Myometrial cell (primary cell): ENCODE results near the gene KRTAP1-3. TPM values are rescaled to one million over a fixed set of nuclear protein-coding genes. Genes with fewer than 3 reads are reported as not detected.

ENCODE experiments used
- total RNA-seq: library from RNA; depleted of rRNA; stranded (reverse); fragments of >200 nt; gene quantifications from 2 replicates; pipeline ENCODE4 v1.2.3, GENCODE V29; 2015

The KRTAP1-3 gene, protein sequence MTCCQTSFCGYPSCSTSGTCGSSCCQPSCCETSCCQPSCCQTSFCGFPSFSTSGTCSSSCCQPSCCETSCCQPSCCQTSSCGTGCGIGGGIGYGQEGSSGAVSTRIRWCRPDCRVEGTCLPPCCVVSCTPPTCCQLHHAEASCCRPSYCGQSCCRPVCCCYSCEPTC
- total RNA-seq: not detected in 2 replicates

GRCh38 chr17:41034346-41034935, at the start of gene KRTAP1-3:
Gene KRTAP1-3, minus strand, starts transcription at chr17:41034874. Its CDS starts 53 bp downstream, at chr17:41034821.

DNA sequence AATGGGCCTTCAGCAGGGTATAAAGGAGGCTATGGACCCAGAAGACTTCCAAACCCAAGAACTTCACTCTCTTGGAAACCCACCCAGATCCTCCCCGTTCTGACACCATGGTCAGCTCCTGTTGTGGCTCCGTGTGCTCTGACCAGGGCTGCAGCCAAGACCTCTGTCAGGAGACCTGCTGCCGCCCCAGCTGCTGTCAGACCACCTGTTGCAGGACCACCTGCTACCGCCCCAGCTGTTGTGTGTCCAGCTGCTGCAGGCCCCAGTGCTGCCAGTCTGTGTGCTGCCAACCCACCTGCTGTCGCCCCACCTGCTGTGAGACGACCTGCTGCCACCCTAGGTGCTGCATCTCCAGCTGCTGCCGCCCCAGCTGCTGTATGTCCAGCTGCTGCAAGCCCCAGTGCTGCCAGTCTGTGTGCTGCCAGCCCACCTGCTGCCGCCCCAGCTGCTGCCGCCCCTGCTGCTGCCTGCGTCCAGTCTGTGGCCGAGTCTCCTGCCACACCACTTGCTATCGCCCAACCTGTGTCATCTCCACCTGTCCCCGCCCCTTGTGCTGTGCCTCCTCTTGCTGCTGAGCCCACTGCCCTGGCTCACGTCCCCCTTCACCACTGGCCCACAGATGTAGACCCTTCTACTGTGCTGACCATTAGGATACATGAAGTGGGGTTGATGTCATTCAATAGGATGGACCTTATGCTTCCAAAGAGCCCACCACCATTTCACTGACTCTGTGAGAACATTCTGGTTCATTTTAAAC, 49.6 kb upstream of the KRTAP1-3 start, which contains the start of gene KRTAP4-7:
Gene KRTAP4-7 (plus strand): TSS at position 51 of the 757 bp plus-strand sequence. CDS start 57 bp downstream, at position 108.

GRCh38 chr17:41065829-41066624, 31.4 kb upstream of the KRTAP1-3 start, which contains the start of gene KRTAP2-4:
Gene KRTAP2-4, minus strand, starts transcription at chr17:41065879. Its CDS starts 34 bp downstream, at chr17:41065845.

DNA sequence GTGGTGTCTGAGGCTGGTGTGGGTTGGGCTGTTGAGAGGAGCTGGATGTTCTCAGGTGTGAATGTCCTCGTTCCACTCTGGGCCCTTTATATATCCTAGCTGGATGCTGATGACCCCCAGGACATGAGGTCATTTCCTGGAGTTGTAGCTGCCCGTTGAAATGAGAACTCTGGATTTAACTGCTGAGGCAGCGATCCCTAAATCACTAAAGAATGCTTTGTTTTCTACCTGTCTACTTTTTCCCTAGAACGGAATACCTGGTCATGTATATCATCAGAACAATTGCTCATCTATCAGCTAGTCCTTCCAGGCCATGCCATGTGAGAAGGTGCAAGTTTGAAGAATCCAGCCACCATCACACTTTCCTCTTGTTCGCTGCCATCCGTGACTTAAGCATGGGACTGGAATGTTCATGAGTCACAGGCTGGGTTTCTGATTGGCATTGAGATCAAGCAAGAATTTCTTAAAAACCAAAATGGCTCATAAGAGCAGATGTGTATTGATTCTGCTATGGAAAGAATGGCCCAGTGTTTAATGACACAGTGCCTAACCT, 25.5 kb upstream of the KRTAP1-3 start, which contains the start of gene KRTAP2-3:
Gene KRTAP2-3 (minus strand): TSS at position 63 of the 553 bp plus-strand sequence. CDS start 64 bp downstream, outside the sequence.

GRCh38 chr17:41055130-41055529, 20.5 kb upstream of the KRTAP1-3 start, which contains the start of gene KRTAP2-2:
Gene KRTAP2-2, minus strand, starts transcription at chr17:41055230. Its CDS starts 19 bp downstream, at chr17:41055211.

GRCh38 chr17:41046735-41047465, 12.2 kb upstream of the KRTAP1-3 start, which contains the start of gene KRTAP2-1:
Gene KRTAP2-1, minus strand, starts transcription at chr17:41047316. Its CDS starts 49 bp downstream, at chr17:41047267.

DNA sequence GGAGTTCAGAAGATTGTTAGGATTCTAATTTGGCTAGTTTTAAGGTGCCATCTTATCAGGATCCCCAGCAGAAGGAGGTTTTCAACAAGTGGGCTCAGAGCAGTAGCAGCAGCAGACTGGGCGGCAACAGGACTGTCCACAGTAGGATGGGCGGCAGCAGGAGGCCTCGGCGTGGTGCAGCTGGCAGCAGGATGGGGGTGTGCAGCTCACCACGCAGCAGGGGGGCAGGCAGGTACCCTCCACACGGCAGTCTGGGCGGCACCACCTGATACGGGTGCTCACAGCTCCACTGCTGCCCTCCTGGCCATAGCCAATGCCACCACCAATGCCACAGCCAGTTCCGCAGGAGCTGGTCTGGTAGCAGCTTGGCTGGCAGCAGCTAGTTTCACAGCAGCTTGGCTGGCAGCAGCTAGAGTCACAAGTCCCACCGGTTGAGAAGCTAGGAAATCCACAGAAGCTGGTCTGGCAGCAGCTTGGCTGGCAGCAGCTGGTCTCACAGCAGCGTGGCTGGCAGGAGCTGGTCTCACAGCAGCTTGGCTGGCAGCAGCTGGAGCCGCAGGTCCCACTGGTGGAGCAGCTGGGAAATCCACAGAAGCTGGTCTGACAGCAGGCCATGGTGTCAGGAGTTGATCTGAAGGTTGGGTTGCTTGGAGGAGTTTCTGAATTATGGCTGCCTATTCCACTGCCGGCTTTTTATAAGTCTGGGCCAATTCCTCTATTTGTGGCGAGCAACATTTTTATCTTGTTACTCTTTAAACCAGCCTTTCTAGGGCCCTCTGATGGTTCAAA, 6.3 kb upstream of the KRTAP1-3 start, which contains the start of gene KRTAP1-1:
Gene KRTAP1-1 (minus strand): TSS at position 668 of the 789 bp plus-strand sequence. CDS start 53 bp downstream, at position 615.

DNA sequence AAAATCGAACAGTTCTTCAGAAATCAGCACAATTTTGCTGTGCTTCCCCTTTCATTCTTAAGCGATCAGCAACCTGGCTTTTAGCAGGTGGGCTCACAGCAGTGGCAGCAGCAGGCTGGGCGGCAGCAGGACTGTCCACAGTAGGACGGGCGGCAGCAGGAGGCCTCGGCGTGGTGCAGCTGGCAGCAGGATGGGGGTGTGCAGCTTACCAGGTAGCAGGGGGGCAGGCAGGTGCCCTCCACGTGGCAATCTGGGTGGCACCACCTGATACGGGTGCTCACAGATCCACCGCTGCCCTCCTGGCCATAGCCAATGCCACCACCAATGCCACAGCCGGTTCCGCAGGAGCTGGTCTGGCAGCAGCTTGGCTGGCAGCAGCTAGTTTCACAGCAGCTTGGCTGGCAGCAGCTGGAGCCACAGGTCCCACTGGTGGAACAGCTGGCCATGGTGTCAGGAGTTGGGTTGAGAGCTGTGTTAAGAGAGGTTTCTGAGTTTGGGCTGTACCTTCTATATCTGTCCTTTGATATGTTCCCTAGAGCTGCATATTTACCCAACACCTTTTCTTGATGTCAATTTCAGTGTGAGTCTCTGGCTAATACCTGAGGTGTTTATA, 4.9 kb downstream of the KRTAP1-3 start, which contains the start of gene KRTAP1-4:
Gene KRTAP1-4 (minus strand): TSS at position 563 of the 613 bp plus-strand sequence. CDS start 117 bp downstream, at position 446.

DNA sequence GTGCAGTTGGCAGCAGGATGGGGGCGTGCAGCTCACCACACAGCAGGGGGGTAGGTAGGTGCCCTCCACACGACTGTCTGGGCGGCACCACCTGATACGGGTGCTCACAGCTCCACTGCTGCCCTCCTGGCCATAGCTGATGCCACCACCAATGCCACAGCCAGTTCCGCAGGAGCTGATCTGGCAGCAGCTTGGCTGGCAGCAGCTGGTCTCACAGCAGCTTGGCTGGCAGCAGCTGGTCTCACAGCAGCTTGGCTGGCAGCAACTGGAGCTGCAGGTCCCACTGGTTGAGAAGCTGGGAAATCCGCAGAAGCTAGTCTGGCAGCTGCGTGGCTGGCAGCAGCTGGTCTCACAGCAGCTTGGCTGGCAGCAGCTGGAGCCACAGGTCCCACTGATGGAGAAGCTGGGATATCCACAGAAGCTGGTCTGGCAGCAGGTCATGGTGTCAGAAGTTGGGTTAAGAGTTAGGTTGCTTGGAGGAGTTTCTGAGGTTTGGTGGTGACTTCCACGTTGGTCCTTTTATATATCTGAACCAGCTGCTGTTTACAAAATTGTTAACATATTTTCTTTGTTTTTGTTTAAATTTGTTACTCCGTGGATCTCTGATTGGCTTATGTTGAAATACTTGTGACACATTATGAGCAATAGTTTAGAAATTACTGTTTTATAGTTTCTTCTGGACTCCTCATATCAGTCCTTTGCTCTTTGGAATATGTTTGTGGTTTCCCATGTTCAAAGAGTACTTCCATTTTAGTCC, 7.8 kb downstream of the KRTAP1-3 start, which contains the start of gene KRTAP1-5:
Gene KRTAP1-5 (minus strand): TSS at position 494 of the 757 bp plus-strand sequence. CDS start 53 bp downstream, at position 441.

DNA sequence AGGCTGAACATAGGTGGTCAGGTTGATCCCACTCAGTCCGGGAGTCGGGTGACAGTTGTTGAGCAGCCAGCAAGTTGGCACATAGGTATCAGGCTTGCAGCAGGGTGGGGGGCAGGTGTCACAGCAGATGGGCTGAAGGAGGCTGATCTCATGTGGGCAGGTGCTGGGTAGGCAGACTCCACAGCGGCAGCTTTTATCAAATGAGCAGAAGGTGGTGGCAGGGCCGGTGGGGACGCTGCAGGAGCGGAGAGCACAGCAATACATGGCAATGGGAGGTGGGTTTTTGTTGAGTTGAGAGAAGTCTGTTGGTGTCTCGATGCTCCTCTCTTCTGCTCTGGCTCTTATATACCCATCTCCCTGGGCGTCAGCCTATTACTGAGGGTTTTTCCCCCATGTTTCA, 25.9 kb downstream of the KRTAP1-3 start, which contains the start of gene KRTAP3-1:
Gene KRTAP3-1 (minus strand): TSS at position 318 of the 400 bp plus-strand sequence. CDS start 54 bp downstream, at position 264.

DNA sequence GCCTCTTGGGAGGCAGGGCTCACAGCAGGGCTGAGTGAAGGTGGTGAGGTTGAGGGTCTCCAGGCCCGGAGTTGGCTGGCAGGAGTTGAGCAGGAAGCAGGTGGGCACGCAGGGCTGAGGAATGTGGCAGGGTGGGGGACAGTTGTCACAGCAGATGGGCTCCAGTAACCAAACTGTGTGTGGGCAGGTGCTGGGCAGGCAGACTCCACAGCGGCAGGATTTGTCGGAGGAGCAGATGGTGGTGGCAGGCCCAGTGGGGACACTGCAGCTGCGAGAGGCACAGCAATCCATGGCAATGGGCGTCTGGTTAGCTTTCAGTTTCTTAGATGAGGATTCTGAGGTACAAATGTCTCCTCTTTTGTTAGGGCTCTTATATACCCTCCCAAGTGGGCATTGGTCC, 35.1 kb downstream of the KRTAP1-3 start, which contains the start of gene KRTAP3-2:
Gene KRTAP3-2 (minus strand): TSS at position 344 of the 400 bp plus-strand sequence. CDS start 53 bp downstream, at position 291.

DNA sequence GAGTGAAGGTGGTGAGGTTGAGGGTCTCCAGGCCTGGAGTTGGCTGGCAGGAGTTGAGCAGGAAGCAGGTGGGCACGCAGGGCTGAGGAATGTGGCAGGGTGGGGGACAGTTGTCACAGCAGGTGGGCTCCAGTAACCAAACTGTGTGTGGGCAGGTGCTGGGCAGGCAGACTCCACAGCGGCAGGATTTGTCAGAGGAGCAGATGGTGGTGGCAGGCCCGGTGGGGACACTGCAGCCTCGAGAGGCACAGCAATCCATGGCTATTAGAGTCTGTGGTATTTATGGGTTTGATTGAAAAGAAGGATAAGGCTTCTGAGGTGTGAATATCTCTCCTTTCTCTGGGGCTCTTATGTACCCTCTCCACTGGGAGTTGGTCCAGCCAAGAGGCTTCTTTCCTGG, 40.8 kb downstream of the KRTAP1-3 start, which contains the start of gene KRTAP3-3:
Gene KRTAP3-3 (minus strand): TSS at position 326 of the 400 bp plus-strand sequence. CDS start 67 bp downstream, at position 259.

DNA sequence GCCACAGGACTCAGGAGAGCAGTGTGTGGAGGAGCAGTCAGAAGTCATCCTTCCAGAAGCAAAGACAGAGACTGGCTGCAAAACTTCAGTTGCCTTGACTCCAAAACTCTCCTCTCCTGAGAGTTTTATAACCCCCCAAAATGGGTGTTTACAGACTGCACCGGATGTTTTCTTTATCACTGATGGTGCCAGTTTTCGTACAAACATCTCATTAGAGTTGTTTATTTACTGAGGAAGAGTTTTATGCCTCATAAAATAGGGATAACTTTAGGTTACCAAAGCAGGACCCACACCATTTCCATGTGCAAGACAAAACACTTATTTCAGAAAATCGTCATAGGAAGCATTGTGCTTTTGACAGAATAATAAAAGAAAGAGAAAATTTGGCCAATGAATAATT, 50.4 kb downstream of the KRTAP1-3 start, which contains the start of gene KRT40:
Gene KRT40 (minus strand): TSS at position 101 of the 400 bp plus-strand sequence. CDS start 53 bp downstream, at position 48.

Other genes with a start within 250 kb of the KRTAP1-3 start
- gene KRT28, start 234.9 kb downstream of the KRTAP1-3 start, total RNA-seq: not detected in 2 replicates
- gene KRT10, start 212.3 kb downstream of the KRTAP1-3 start, total RNA-seq: 14.4 and 20.9 TPM in 2 replicates
- gene KRT12, start 167.7 kb downstream of the KRTAP1-3 start, total RNA-seq: under 0.01 TPM in 1 of 2 replicates, not detected in the other
- gene KRT20, start 149.6 kb downstream of the KRTAP1-3 start, total RNA-seq: not detected in 2 replicates
- gene KRT23, start 97.2 kb downstream of the KRTAP1-3 start, total RNA-seq: 3.5 and 4.3 TPM in 2 replicates
- not detected in 2 replicates for gene KRT39, start 67.9 kb downstream of the KRTAP1-3 start, total RNA-seq
- gene KRT40, start 50.5 kb downstream of the KRTAP1-3 start, total RNA-seq: not detected in 2 replicates
- not detected in 2 replicates for gene KRTAP3-3, start 40.7 kb downstream of the KRTAP1-3 start, total RNA-seq
- gene KRTAP3-2, start 35.0 kb downstream of the KRTAP1-3 start, total RNA-seq: not detected in 2 replicates
- not detected in 2 replicates for gene KRTAP3-1, start 25.7 kb downstream of the KRTAP1-3 start, total RNA-seq
- 15.4 and 18.2 TPM in 2 replicates for gene KRTAP1-5, start 7.7 kb downstream of the KRTAP1-3 start, total RNA-seq
- not detected in 2 replicates for gene KRTAP1-4, start 4.7 kb downstream of the KRTAP1-3 start, total RNA-seq
- 0.35 TPM in 1 of 2 replicates, not detected in the other for gene KRTAP1-1, start 6.6 kb upstream of the KRTAP1-3 start, total RNA-seq
- not detected in 2 replicates for gene KRTAP2-1, start 12.4 kb upstream of the KRTAP1-3 start, total RNA-seq
- not detected in 2 replicates for gene KRTAP2-2, start 20.4 kb upstream of the KRTAP1-3 start, total RNA-seq
- gene KRTAP2-3, start 25.2 kb upstream of the KRTAP1-3 start, total RNA-seq: 0.89 TPM in 1 of 2 replicates, not detected in the other
- gene KRTAP2-4, start 31.0 kb upstream of the KRTAP1-3 start, total RNA-seq: not detected in 2 replicates
- gene KRTAP4-7, start 49.3 kb upstream of the KRTAP1-3 start, total RNA-seq: not detected in 2 replicates
- not detected in 2 replicates for gene KRTAP4-8, start 63.3 kb upstream of the KRTAP1-3 start, total RNA-seq
- not detected in 2 replicates for gene KRTAP4-16, start 67.3 kb upstream of the KRTAP1-3 start, total RNA-seq
- not detected in 2 replicates for gene KRTAP4-9, start 70.5 kb upstream of the KRTAP1-3 start, total RNA-seq
- gene KRTAP4-11, start 83.5 kb upstream of the KRTAP1-3 start, total RNA-seq: not detected in 2 replicates
- gene KRTAP4-12, start 89.3 kb upstream of the KRTAP1-3 start, total RNA-seq: not detected in 2 replicates
- not detected in 2 replicates for gene KRTAP4-6, start 105.7 kb upstream of the KRTAP1-3 start, total RNA-seq
- not detected in 2 replicates for gene KRTAP4-5, start 115.0 kb upstream of the KRTAP1-3 start, total RNA-seq
- not detected in 2 replicates for gene KRTAP4-4, start 125.9 kb upstream of the KRTAP1-3 start, total RNA-seq
- not detected in 2 replicates for gene KRTAP4-3, start 133.3 kb upstream of the KRTAP1-3 start, total RNA-seq
- gene KRTAP4-2, start 143.3 kb upstream of the KRTAP1-3 start, total RNA-seq: not detected in 2 replicates
- gene KRTAP4-1, start 150.0 kb upstream of the KRTAP1-3 start, total RNA-seq: not detected in 2 replicates
- gene KRTAP9-1, start 155.0 kb upstream of the KRTAP1-3 start, total RNA-seq: not detected in 2 replicates
- not detected in 2 replicates for gene KRTAP9-2, start 191.8 kb upstream of the KRTAP1-3 start, total RNA-seq
- not detected in 2 replicates for gene KRTAP9-3, start 197.6 kb upstream of the KRTAP1-3 start, total RNA-seq
- gene KRTAP9-8, start 203.1 kb upstream of the KRTAP1-3 start, total RNA-seq: not detected in 2 replicates
- not detected in 2 replicates for gene KRTAP9-4, start 214.8 kb upstream of the KRTAP1-3 start, total RNA-seq
- not detected in 2 replicates for gene KRTAP9-9, start 220.5 kb upstream of the KRTAP1-3 start, total RNA-seq
- gene KRTAP9-6, start 230.5 kb upstream of the KRTAP1-3 start, total RNA-seq: not detected in 2 replicates
- gene KRTAP9-7, start 240.8 kb upstream of the KRTAP1-3 start, total RNA-seq: not detected in 2 replicates